Right hindlimb (tissue), 1 donor: ENCODE measurements around the gene TWF1.
"Not testable (repeated sequence)": the region's sequence is repeated elsewhere in the genome, so short reads cannot be mapped to it uniquely, and the experiment has no call there.

Source experiments
- DNase-seq: peaks from one replicate; pipeline ENCODE4 v3.0.0-alpha.2; 2018

Gene TWF1

DNA sequence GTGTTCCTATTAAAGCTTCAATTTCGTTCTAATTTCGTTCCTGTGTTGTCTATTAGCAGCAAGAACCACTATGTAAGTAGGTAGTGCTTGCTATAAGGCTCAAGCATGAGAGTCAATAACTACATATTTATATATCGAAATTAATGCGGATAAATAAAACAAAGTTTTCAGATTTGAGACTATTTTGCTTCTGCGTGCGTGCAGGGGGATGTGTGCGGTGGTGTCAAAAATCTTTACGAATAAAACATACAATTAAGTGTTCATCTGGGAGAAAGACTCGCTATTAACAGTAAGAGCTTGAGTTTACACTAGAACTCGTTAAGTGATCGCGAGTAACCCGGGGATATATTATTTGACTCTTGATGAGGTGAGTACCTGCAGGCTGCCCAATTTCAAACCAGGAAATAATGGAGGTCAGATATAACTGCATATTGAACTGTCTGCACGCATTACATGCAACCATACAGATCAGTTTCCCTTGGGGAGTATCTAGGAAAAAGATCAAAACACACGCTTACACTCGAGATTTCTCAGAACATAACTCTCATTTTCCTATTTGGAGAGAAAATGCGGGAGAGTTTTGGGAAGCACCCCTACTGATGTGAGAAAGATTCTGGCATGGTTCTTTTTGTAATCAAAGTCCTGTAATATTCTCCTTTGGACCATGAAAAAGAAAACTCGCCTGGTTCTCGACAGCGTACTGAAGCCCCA, 813 bp downstream of the TWF1 start:
- DNase-seq, result no peak

DNA sequence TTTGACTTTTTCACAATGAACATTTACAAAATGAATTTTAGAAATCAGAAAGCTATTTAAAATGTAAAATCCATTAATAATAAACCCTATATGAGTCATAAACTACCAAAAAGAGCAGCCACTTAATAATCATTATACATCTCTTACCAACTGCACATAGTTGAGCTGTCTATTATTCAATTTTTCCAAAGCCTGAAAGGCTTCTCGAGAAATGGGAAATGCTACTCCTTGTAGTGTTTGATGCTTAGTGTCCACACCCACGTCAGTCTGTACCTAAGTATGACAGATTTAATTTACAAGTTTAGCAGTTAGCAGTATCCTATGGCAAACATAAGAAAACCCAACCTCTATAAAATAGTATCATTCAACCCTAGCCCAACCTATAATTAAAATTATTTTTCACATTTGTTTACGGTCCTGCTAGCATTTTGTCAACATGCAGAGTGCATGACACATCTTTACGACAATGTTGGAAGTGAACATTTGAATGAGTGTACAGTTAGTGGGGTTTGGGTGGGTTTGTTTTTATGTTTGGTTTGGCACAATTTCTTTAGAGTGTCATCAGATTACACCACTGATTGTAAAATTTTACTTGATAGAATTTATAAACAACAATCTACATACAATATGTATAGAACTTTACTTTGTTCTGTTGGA, 8.4 kb downstream of the TWF1 start:
- no peak for DNase-seq

DNA sequence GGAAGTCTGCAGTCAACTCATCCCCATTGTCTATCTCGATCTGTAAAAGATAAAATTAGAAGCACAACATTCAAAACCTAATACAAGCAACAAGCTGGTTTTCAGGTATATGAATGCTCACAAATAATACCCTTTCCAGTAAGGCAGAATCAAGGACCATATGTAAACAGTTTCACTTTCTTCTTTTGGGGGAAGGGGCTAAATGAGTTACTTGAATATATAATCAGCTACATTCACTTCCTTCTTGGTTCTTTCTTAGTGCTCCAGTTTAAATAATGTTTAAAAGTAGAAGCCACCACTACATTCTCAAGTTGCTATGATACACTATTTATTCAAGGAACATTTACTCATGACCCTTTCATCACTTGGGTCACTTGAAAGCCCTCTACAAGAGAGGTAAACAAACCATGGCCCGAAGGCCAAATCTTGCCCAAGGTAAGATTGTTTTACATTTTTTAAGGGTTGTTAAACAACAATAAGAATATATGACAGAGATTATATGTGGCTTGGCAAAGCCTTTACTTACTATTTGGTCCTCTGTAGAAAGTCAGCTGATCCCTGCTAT, 10.3 kb downstream of the TWF1 start:
- no peak for DNase-seq

DNA sequence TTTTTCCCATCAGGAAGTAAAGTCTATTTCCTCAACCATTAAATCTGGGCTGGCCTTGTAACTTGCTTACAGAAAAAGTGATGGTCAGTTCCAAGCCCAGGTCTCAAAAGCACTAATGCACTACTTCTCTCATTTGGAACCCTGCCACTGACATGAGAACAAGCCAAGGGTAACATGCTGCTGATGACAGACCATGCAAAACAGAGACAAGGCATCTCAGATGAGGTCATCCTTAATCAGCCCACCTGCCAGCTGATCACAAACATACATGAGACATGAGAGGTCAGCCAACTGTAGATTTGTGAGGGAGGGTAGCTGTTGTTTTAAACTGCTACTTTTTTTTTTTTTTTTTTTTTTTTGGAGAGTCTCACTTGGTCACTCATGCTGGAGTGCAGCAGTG, 16.2 kb downstream of the TWF1 start:
- peak; percentile 55 for DNase-seq

DNA sequence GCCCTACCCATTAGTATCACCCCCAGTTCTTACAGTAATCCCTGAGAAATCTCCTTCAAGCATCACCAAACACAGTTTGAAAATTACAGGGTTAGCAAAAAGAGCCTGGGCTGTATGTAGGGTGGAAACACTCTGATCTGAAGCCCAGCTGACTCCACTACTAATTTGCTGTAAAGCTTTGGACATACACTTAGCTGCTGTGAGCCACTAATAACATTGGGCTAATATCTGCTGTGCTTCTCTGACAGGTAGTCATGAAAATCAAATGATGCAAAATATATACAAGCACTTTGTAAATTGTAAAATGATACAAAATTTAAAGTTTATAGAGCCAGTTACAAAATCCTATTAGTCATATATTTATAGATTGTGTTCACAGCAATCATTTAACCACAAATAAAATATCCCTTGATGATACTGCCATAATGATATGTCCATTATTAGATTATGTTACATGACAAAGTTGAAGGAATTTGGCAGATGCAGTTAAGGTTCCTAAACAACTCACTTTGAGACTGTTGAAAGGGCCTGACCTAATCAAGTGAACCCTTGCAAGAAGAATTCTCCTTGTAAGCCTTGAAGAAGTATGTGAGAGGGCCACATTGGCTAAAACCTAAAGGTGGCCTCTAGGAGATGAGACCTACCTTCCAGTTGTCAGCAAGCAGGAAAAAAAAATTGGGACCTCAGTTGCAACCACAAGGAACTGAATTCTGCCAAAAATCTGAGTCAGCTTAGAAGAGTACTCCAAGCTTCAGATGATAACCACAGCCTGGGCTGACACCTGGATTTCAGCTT, 19.0 kb downstream of the TWF1 start:
- no peak for DNase-seq

DNA sequence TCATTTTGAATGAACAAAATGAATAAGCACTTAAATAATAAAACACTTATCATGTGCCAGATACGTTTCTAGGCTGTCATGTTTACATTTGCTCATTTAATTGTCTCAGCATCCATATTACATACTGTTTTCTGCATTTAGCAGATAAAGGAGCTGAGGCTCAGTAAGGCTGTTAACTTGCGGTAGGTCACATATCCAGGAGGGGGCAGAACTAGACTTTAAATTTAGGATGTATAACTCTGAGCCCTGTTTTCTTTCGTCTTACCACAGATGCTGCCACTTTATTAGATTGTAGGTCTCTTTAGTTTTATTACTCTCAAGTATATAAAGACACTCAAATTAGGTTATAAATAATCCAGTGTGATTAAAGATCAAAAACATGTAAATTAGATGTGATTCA, 29.6 kb downstream of the TWF1 start:
- DNase-seq, result no peak

DNA sequence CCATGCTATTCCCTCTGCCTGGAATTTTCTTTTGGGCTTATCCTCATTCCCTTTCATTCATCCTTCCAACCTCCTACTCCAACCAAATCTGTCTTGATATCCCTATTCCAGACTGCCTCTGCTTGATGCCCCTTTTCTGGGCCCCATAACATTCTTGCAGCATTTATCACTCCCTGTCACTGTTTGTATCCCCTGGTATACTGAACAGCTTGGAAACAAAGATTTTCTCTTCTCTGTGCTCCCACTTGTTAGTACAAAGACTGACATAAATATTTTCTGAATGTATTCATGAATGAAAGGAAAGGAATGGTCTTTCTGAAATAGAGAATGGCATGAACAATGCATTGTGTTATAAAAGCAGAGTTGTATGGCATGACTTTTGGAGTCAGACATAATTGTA, 39.8 kb downstream of the TWF1 start:
- no peak for DNase-seq

DNA sequence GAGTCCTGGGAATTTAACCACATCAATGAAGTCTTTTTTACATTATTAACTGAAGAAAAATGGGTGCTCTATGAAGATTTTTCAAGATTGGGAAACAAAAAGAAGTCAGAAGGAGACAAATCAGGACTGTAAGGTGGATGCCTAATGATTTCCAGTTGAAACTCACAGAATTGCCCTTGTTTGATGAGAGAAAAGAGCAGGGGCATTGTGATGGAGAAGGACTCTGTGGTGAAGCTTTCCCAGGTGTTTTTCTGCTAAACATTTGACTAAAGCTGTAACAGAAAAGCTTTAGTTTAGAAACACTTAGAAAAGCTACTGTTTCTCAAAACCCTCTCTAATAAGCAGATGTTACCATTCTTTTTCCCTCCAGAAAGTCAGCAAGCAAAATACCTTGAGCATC, 41.6 kb downstream of the TWF1 start:
- DNase-seq, result no peak

DNA sequence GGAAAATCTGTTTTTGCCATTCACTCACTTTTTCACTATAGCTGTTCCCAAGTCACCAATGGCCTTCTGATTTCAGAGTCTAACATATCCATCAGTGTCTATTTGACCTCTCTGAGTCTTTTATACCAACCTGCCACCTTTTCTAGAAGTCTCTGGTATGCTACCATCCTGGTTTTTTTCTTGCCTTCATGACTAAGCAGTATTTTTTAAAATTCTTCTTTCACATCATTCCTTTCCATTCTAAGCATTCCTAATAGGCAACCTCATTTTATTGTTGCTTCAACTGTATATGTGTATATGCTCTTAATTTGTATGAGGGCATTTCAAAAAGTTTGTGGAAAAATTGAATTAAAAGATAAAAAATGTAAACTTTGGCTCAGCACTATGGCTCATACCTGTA, 42.3 kb downstream of the TWF1 start:
- DNase-seq, result no peak

DNA sequence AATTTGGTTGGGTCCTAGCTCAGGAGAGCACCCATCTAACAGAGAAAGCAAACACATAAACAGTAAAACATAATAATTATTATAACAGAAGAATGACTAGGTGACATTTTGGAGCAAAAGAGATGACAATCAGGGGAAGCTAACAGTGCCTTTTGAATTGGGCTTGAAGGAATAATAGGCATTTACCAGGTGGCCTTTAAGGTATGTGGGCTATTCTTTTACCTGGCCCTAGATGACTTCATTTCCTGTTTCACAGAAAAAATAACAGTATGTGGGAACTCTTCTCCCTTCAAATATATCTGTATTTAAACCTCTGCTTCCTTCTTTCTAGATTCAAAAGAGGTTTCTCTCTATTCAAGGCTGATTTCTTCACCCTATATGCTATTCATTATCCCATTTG, 43.5 kb downstream of the TWF1 start:
- no peak for DNase-seq

DNA sequence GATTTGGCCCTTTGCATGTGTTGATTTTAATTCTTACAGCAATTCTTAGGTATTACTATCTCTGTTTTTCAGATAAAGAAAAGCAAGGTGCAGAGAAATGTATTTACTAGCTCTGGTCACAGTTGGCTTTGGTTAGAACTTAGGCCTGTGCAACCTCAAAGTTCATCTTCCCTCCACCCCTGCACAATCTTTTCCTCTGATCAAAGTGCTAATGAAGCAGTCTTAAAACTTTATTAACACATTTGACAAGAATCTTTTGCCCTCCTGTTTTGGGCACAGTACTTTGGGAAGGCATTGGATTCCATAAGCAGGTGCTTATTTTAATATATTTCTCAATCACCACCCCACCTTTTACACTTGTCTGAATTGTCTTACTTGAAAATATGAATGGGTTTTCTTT, 44.6 kb downstream of the TWF1 start:
- DNase-seq, result no peak

DNA sequence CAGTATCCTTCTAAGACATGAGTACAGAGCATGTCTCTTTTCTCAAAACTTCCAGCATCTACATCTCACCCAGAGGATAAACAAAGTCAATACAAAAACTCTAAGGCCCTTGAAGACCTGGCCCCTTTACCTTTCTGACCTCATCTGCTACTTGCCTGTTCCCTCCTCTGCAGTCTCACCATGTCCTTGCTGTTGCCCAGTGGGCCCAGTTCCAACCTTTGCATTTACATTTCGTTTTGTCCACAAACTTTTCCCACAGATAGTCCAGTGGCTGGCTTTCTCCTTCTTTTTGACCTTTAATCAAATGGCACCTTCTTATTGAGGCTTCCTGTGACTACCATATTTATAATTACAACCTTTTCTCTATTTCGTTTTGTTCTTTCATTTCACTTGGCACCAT, 45.7 kb downstream of the TWF1 start:
- DNase-seq, result no peak

DNA sequence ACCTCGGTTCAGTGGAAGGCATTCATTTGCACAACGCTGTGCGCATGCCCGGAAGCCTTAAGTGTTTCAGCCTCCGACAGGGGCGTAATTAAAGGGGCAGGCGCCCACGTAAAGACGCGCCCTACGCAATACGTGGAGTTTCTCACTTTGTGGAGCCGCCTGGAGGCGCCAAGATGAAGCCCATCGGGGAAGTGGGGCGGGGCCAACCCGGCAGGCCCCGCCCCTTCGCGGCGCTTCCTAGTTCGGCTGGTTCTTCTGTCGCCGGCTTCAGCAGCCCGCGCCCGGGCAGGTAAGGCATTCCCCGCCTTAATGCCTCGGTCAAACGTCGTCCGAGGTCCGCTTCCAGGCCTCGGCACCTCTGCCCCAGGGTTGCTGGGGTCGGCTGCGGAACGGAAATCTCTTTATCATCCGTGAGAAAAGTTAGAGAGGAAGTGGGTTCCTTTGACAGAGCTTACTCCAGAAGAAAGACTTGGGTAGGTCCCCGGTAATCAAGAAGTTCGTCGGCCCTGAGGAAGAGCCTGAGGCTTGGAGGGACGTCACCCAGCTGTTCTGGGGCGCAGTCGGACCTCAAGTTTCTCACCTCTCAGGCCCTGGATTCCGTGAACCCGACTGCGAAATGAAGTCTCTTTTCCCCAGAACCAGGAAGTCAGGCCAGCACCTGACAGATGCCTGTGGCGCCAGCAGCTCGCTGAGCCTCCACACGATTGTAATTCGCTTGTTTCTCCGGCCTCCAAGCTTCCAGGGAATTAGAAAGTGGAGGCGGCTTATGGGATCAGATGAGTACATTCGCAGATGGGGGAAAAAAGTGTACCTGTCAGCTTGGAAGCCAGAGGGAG, 47.2 kb downstream of the TWF1 start, which contains the start of the genes IRAK4 and PUS7L:
IRAK4 (plus strand) TSS at position 224 of the 836 bp plus-strand sequence. CDS start 9,161 bp downstream, outside the sequence.
PUS7L (minus strand) TSS at position 63 of the 836 bp plus-strand sequence. CDS start 3,545 bp downstream, outside the sequence.
- DNase-seq, result peak; percentile 96

DNA sequence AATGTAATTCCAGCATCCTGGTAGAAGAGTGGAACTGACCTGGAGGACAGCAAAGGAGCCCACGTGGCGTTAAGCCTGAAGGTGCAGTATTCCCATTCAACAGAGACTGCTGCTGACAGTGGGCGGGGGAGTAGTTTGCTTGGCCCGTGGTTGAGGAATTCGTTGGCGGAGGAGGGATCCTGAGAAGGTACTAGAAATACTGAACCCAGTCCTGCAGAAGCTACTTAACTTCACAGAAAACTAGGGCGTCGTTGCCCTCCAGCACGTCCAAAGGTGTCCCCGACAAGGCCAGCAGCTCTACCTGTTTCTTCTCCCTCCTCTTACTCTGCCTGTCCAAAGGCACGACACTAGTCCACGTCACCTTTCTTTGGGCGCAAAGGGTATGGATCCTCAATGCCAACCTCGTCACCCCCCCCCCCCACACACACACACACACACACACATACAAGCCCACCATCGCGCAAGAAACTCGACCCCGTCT, 47.8 kb downstream of the TWF1 start:
- no peak for DNase-seq

DNA sequence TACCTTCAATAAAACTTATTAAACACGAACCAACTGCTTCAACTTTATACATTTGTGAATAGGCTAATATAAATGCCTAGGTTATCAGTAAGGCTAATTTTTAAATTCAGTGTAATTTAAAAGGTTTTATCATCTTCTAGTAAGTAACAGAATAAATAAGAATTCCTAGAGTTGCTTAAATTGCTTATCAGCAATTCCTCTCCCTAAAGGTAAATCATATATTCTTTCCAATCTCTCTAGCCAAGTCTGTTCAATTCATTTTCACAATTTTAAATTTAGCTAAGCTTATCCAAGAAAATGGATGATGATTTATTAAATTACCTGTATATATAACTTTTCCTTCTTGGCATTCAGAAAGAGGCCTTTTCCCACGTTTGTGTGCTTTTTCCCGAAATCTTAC, 52.1 kb downstream of the TWF1 start:
- DNase-seq, result no peak

DNA sequence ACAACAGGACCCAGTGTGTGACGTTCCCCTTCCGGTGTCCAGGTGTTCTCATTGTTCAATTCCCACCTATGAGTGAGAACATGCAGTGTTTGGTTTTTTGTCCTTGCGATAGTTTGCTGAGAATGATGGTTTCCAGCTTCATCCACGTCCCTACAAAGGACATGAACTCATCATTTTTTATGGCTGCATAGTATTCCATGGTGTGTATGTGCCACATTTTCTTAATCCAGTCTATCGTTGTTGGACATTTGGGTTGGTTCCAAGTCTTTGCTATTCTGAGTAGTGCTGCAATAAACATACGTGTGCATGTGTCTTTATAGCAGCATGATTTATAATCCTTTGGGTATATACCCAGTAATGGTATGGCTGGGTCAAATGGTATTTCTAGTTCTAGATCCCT, 54.8 kb downstream of the TWF1 start:
- not testable (repeated sequence) for DNase-seq

DNA sequence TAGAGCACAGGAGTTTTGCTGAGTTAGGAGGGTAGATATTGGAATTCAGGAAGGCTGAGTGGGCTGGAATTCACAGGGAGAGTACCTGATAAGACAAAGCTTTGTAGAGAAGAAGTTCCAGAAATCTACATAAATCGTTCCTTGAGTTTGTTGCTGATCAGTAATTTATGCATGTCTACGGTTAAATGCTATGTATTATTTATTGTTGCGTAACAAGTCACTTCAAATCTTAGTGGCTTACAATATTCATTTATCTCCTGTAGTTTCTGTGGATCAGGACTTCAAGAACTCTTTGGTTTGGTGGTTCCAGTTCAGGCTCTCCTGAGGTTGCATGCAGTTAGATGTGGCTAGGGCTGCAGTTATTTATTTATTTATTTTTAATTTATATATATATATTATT, 55.3 kb downstream of the TWF1 start:
- DNase-seq, result no peak

DNA sequence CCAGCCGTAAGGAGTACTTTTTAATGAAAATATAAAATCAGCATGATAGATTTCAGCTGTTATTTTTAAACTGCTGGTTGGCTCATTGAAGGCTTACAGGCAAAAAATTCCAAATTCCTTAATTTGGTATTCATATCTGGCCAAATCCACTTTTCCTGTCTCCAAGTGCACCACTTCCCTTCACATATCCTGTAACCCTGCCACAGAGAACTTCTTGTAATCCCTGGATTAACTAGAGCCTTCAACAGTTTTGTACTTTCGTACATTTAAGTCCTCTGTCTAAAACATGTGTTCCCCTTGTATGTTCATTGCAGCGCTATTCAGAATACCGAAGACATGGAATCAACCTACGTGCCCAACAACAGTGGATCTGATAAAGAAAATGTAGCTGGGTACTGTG, 57.1 kb downstream of the TWF1 start:
- DNase-seq, result no peak

DNA sequence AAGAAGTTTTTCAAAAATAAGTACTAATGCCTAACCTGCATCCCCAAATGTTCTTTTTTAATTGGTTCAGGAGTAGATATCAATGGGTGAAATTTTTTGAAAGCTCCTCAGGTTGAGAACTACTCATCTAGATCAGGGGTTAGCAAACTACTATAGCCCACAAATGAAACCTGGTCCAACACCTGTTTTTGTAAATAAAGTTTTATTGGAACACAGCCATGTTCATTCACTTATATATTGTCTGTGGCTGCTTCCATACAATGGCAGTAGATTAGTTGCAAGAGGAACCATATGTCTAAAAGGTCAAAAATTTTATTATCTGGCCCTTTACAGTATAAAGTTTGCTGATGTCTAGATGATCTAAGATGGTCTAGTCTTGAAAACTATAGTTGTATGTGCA, 61.3 kb downstream of the TWF1 start:
- DNase-seq, result no peak
